Tibial nerve (tissue), 4 donors: Measurements from ENCODE around the gene LINC00237. TPM values are rescaled to one million over a fixed set of nuclear protein-coding genes. Genes with fewer than 3 reads are reported as not detected.

ENCODE experiments used
- DNase-seq, 2 donors: peaks; one replicate each; pipeline ENCODE4 v3.0.0-alpha.2; 2019; ENCODE audit warnings: low spot score in 2 of 2
- H3K27ac ChIP-seq, 4 donors: fragments of 200-600 bp; sonication (generic) in 3 of 4; one replicate each; pipeline ENCODE4 v1.5.1; 2017 to 2019; ENCODE audit warnings: mild to moderate bottlenecking in 1 of 4
- H3K27me3 ChIP-seq, 2 donors: fragments of 200-600 bp; sonication (generic) in 1 of 2; one replicate each; pipeline versions ENCODE4 v1.5.1 to v1.6.0; 2017 to 2019
- H3K36me3 ChIP-seq, 3 donors: fragments of 200-600 bp; sonication (generic); one replicate each; pipeline ENCODE4 v1.5.1; 2018 to 2019
- H3K4me1 ChIP-seq, 4 donors: fragments of 200-600 bp; sonication (generic) in 3 of 4; one replicate each; pipeline ENCODE4 v1.5.1; 2017 to 2019
- H3K4me3 ChIP-seq, 4 donors: fragments of 200-600 bp; sonication (generic) in 3 of 4; one replicate each; pipeline ENCODE4 v1.5.1; 2017 to 2019; ENCODE audit warnings: mild to moderate bottlenecking in 1 of 4, moderate library complexity in 1 of 4
- H3K9me3 ChIP-seq, 4 donors: fragments of 200-600 bp; sonication (generic) in 3 of 4; one replicate each; pipeline ENCODE4 v1.5.1; 2017 to 2019
- CTCF ChIP-seq, 5 experiments: fragments of 200-600 bp in 3 of 5; fragments of 450-650 bp in 2 of 5; sonication (generic) in 3 of 5; IDR thresholded peaks; one replicate each; pipeline ENCODE4 v1.5.1; 2016 to 2019; ENCODE audit warnings: antibody characterized with exemption in 5 of 5, mild to moderate bottlenecking in 3 of 5, moderate library complexity in 2 of 5
- EP300 ChIP-seq, 2 donors: sonication (generic); formaldehyde crosslinking; IDR thresholded peaks; one replicate each; pipeline ENCODE4 v1.6.1; 2017; ENCODE audit warnings: antibody characterized with exemption in 2 of 2, mild to moderate bottlenecking in 1 of 2
- POLR2A ChIP-seq, 2 donors: fragments of 450-650 bp; IDR thresholded peaks; one replicate each; pipeline ENCODE4 v1.6.1; 2017; ENCODE audit warnings: antibody characterized with exemption in 2 of 2, mild to moderate bottlenecking in 2 of 2, moderate library complexity in 2 of 2
- WGBS, 2 donors: methylation state at CpG; one replicate each; pipeline ENCODE4 v1.1.5; 2018; 5-methylcytosine and 5-hydroxymethylcytosine counted together
- total RNA-seq, 4 donors: library from RNA; depleted of rRNA; stranded (reverse); fragments of >200 nt; gene quantifications; one replicate each; pipeline ENCODE4 v1.1.0, GENCODE V29; 2016

The LINC00237 gene
- total RNA-seq, 4 donors from 2014 or later = not detected

GRCh38 chr20:21139881-21140566 lies 33.9 kb upstream of the LINC00237 start:
- Histone ChIP-seq H3K36me3 (peaks cover 0 to 39% (median 0%) of the 10 kb centered on the region in 3 donors), H3K27me3 (no peaks in the 10 kb centered on the region), H3K4me3 (no peak overlapping the region), H3K27ac (no peak overlapping the region), H3K4me1 (no peaks in the 10 kb centered on the region), H3K9me3 (no peaks in the 10 kb centered on the region)
- no peak for DNase-seq
- no peak for TF ChIP-seq EP300 (IDR thresholded peaks at IDR 0.05)
- no peak for TF ChIP-seq CTCF (IDR thresholded peaks at IDR 0.05)
- TF ChIP-seq POLR2A (IDR thresholded peaks at IDR 0.05) = no peak
- WGBS, 2 donors = 52 to 88% methylated on average over 3 of the region's 3 CpGs

- H3K27ac ChIP-seq = no peak overlapping the region
- no peak for DNase-seq
- no peaks in the 10 kb centered on the region for H3K27me3 ChIP-seq
- no peak for TF ChIP-seq EP300 (IDR thresholded peaks at IDR 0.05)
- TF ChIP-seq CTCF (IDR thresholded peaks at IDR 0.05) = no peak
- no peak for TF ChIP-seq POLR2A (IDR thresholded peaks at IDR 0.05)
- 80 to 85% methylated on average over 1 of the region's 1 CpG for WGBS, 2 donors
- no peaks in the 10 kb centered on the region for H3K9me3 ChIP-seq
- H3K4me3 ChIP-seq = no peak overlapping the region
- peaks cover 0 to 63% (median 2%) of the 10 kb centered on the region in 3 donors for H3K36me3 ChIP-seq
- no peaks in the 10 kb centered on the region for H3K4me1 ChIP-seq
Observed at GRCh38 chr20:21137078-21137477, 30.9 kb upstream of the LINC00237 start.

GRCh38 chr20:21136015-21136732 lies 30.0 kb upstream of the LINC00237 start:
- Histone ChIP-seq H3K4me3 (no peak overlapping the region), H3K36me3 (peaks cover 0 to 63% (median 2%) of the 10 kb centered on the region in 3 donors), H3K9me3 (no peaks in the 10 kb centered on the region), H3K27ac (no peak overlapping the region), H3K4me1 (no peaks in the 10 kb centered on the region), H3K27me3 (no peaks in the 10 kb centered on the region)
- no peak for DNase-seq
- 93 to 94% methylated on average over 8 of the region's 8 CpGs for WGBS, 2 donors
- no peak for TF ChIP-seq EP300 (IDR thresholded peaks at IDR 0.05)
- TF ChIP-seq POLR2A (IDR thresholded peaks at IDR 0.05) = no peak
- TF ChIP-seq CTCF (IDR thresholded peaks at IDR 0.05) = no peak

DNA sequence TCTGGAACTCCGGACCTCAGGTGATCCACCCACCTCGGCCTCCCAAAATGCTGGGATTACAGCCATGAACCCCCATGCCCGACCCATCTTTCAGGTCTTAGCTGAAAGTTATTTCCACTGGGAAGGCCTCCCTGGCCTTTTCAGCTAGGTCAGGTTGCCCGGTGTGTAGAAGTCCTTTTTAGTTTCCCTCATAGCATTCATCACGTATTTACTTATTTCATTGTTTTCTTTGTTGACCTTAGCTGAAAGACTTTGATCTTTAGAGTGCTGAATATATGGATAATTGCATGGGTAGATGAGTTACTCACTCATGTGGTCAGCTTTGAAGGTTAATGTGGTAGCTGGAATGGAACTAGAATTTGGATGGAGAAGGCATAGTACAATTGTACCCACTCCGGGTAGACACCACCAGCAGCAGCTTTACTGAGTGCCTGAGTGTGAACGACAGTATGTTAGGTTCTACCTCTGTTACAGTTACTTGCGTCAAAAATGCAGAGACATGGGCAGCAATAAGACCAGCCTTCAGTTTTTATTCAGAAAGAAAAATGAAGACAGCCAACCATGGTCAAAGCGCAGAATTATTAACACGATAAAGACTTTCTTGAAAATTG lies 28.8 kb upstream of the LINC00237 start:
- H3K4me3 ChIP-seq = no peak overlapping the region
- no peak overlapping the region for H3K27ac ChIP-seq
- no peak for TF ChIP-seq CTCF (IDR thresholded peaks at IDR 0.05)
- TF ChIP-seq EP300 (IDR thresholded peaks at IDR 0.05) = no peak
- TF ChIP-seq POLR2A (IDR thresholded peaks at IDR 0.05) = no peak
- 91 to 92% methylated on average over 10 of the region's 10 CpGs for WGBS, 2 donors
- H3K27me3 ChIP-seq = no peaks in the 10 kb centered on the region
- H3K9me3 ChIP-seq = no peaks in the 10 kb centered on the region
- no peaks in the 10 kb centered on the region for H3K4me1 ChIP-seq
- DNase-seq = no peak
- H3K36me3 ChIP-seq = peaks cover 0 to 60% (median 2%) of the 10 kb centered on the region in 3 donors
